ENCODE measurements around the gene FZD10.

The FZD10 gene

DNA sequence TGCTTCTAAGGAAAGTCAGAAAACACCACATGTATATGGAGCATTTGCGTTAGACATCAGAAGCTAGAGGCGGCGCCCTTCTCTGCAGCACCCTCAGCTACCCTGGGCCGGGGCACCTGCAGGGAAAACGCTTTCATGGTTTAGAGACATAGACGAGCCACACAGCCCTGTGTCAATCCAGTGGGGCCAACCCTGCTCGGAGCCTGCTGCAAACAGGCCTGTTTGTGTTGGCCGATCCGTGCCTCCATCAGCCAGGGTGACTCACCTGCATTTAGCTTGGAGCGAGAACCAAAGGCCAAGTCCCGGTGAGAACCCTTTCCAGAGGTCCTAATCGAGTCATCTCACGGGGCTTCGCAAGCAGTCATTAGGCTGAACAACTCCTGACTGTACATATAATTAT lies 19.5 kb upstream of the FZD10 start:
- Histone ChIP-seq H3K4me1 (ENCODE audit: control insufficient read depth, insufficient read depth, low read length, poor library complexity, severe bottlenecking) (no peaks in the 10 kb centered on the region), H3K27ac (ENCODE audit: low read depth, low read length, severe bottlenecking) (no peak overlapping the region), H3K4me3 (ENCODE audit: extremely low read depth, insufficient read depth, low read length, poor library complexity, severe bottlenecking) (no peak overlapping the region), H3K9me3 (ENCODE audit: control insufficient read depth, low read length) (no peaks in the 10 kb centered on the region), H3K36me3 (ENCODE audit: control insufficient read depth, insufficient read depth, low read length) (no peaks in the 10 kb centered on the region)
- WGBS, 2 experiments (ENCODE audit: insufficient coverage in 2 of 2) = 88% methylated on average over 13 to 14 of the region's 14 CpGs

DNA sequence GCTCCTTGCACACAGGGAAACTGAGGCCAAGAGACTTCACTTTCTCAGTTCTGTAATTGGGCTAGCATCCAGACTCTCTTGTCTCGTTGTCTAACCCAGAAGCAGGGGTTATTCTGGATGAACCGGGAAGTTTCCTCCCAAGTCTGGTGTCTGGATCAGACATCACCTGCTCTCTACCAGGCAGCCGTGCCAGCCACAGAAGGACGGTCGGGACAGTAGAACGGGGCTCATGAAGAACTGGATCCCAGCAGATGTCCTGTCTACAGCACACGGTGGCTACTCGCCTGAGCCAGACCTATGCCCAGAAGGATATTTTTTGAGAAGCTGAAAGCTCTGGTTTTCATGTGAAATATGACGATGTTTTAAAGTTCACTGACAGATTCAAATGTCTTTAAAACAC lies 19.1 kb upstream of the FZD10 start:
- H3K9me3 ChIP-seq (ENCODE audit: control insufficient read depth, low read length) = no peaks in the 10 kb centered on the region
- no peak overlapping the region for H3K4me3 ChIP-seq (ENCODE audit: extremely low read depth, insufficient read depth, low read length, poor library complexity, severe bottlenecking)
- H3K4me1 ChIP-seq (ENCODE audit: control insufficient read depth, insufficient read depth, low read length, poor library complexity, severe bottlenecking) = no peaks in the 10 kb centered on the region
- no peak overlapping the region for H3K27ac ChIP-seq (ENCODE audit: low read depth, low read length, severe bottlenecking)
- WGBS, 2 experiments (ENCODE audit: insufficient coverage in 2 of 2) = 93 to 98% methylated on average over 9 of the region's 9 CpGs
- H3K36me3 ChIP-seq (ENCODE audit: control insufficient read depth, insufficient read depth, low read length) = no peaks in the 10 kb centered on the region

DNA sequence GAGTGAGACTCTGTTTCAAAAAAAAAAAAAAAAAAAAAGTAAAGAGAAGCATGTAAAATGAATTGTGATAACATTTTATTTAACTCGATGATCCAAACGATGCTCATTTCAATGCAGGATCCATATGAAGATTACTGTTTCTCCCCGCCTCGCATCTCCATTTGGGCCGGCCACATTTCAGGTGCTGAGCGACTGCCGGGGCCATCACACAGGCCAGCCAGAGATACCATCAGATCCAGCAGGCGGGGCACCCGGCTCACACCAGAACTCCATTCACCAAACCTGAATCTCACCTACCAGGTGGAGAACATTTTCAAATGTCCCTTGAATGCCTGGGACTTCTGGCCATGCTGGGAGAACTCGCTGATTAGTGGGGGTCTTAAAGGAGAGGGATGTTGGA lies 18.0 kb upstream of the FZD10 start:
- WGBS, 2 experiments (ENCODE audit: insufficient coverage in 2 of 2) = 79 to 100% methylated on average over 8 of the region's 10 CpGs

GRCh38 chr12:130145731-130146130 lies 16.5 kb upstream of the FZD10 start:
- H3K27ac ChIP-seq (ENCODE audit: low read depth, low read length, severe bottlenecking) = no peak overlapping the region
- 61 to 81% methylated on average over 9 to 11 of the region's 13 CpGs for WGBS, 2 experiments (ENCODE audit: insufficient coverage in 2 of 2)
- no peaks in the 10 kb centered on the region for H3K4me1 ChIP-seq (ENCODE audit: control insufficient read depth, insufficient read depth, low read length, poor library complexity, severe bottlenecking)

More for the DNA sequence above, 18.0 kb upstream of the FZD10 start:
- Histone ChIP-seq H3K9me3 (ENCODE audit: control insufficient read depth, low read length) (no peaks in the 10 kb centered on the region), H3K4me1 (ENCODE audit: control insufficient read depth, insufficient read depth, low read length, poor library complexity, severe bottlenecking) (no peaks in the 10 kb centered on the region), H3K4me3 (ENCODE audit: extremely low read depth, insufficient read depth, low read length, poor library complexity, severe bottlenecking) (no peak overlapping the region), H3K36me3 (ENCODE audit: control insufficient read depth, insufficient read depth, low read length) (no peaks in the 10 kb centered on the region), H3K27ac (ENCODE audit: low read depth, low read length, severe bottlenecking) (no peak overlapping the region)

DNA sequence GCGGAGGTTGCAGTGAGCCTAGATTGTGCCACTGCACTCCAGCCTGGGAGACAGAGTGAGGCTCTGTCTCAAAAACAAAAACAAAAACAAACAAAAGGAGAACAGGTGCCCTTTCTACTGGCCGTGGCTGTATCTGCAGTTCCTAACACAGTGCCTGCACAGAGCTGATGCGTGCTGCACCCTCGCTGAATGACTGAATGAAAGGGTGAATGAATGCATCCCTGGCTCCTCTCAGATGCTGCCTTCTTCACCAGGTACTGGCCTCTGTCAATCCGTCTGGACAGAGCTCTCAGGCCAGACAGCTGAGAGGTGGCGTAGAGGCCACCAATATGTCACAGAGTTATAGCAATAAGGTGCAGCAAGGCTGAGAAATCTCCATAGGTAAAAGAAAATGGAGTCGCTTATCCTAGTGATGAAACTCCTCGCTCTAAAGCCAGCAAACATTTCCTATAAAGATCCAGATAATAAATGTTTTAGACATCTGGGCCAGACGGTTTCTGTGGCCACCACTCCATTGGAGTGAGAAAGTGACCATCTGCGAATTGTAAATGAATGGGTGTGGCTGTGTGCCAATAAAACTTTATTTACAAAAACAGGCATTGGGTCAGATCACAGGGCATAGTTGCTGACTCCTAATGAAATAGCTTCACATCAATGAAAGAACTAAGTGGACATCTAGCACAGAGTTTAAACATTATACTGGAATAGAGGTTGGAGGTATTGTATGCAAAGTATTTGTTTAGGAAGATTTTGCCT lies 15.9 kb upstream of the FZD10 start:
- H3K9me3 ChIP-seq (ENCODE audit: control insufficient read depth, low read length) = no peaks in the 10 kb centered on the region
- no peak overlapping the region for H3K4me3 ChIP-seq (ENCODE audit: extremely low read depth, insufficient read depth, low read length, poor library complexity, severe bottlenecking)
- no peaks in the 10 kb centered on the region for H3K4me1 ChIP-seq (ENCODE audit: control insufficient read depth, insufficient read depth, low read length, poor library complexity, severe bottlenecking)
- H3K36me3 ChIP-seq (ENCODE audit: control insufficient read depth, insufficient read depth, low read length) = no peaks in the 10 kb centered on the region
- 75 to 83% methylated on average over 5 to 7 of the region's 10 CpGs for WGBS, 2 experiments (ENCODE audit: insufficient coverage in 2 of 2)
- no peak overlapping the region for H3K27ac ChIP-seq (ENCODE audit: low read depth, low read length, severe bottlenecking)

More at GRCh38 chr12:130145731-130146130, 16.5 kb upstream of the FZD10 start:
- no peaks in the 10 kb centered on the region for H3K36me3 ChIP-seq (ENCODE audit: control insufficient read depth, insufficient read depth, low read length)
- no peak overlapping the region for H3K4me3 ChIP-seq (ENCODE audit: extremely low read depth, insufficient read depth, low read length, poor library complexity, severe bottlenecking)
- no peaks in the 10 kb centered on the region for H3K9me3 ChIP-seq (ENCODE audit: control insufficient read depth, low read length)

DNA sequence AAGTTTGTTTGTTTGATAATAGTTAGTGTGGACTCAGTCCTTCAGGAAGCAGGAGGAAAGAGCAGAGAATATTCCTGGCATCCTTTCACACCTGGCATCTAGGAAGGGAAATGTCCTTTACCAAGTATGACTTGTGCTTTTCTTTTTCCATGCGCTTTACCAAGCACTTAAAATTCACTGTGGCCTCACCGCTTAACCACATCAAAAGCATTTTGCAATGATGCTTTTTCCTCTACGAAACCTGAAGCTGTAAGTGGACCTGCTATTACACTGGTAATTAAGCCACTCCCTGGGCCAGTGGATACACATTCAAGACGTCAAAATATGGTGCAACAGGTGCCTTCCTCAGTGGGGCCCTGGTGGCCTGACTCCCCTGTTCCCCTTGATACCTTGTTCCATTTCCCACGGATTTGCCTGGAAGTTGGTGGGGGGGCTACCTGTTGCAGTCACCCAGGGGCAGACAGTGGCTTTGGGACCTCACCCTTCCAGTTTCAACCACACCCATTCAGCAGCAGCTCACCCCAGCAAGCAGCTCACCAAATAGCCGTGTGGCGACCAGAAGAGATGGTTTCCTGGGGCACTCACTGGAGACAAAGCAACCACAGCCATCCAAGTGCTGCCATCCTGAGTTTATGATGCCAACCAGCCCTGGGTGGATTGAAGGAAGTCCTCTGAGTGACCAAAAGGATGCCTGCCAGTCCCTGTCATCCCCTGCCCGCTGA lies 14.2 kb upstream of the FZD10 start:
- no peak overlapping the region for H3K27ac ChIP-seq (ENCODE audit: low read depth, low read length, severe bottlenecking)
- WGBS, 2 experiments (ENCODE audit: insufficient coverage in 2 of 2) = 76 to 82% methylated on average over 6 to 8 of the region's 8 CpGs
- no peaks in the 10 kb centered on the region for H3K9me3 ChIP-seq (ENCODE audit: control insufficient read depth, low read length)
- H3K36me3 ChIP-seq (ENCODE audit: control insufficient read depth, insufficient read depth, low read length) = no peaks in the 10 kb centered on the region
- H3K4me3 ChIP-seq (ENCODE audit: extremely low read depth, insufficient read depth, low read length, poor library complexity, severe bottlenecking) = no peak overlapping the region
- no peaks in the 10 kb centered on the region for H3K4me1 ChIP-seq (ENCODE audit: control insufficient read depth, insufficient read depth, low read length, poor library complexity, severe bottlenecking)

DNA sequence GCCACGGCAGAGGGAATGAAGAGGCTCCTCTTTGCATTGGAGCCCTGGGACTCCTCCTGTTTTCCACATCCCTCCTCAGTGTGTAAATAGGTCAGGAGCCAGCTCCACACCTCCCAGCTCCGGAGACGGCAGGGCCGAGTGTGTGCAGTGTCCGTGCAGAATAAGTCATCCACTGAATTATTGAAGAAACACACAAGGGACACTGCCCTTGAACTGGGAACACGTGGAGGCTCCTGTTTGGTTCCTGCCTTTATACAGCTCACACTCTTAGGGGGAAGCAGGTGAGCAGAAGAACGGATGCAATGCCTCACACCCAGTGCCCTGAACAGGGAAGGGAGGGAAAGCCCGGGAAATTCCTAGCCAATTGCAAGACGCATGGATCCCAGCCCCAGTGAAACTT lies 10.4 kb upstream of the FZD10 start:
- Histone ChIP-seq H3K4me1 (ENCODE audit: control insufficient read depth, insufficient read depth, low read length, poor library complexity, severe bottlenecking) (no peaks in the 10 kb centered on the region), H3K27ac (ENCODE audit: low read depth, low read length, severe bottlenecking) (no peak overlapping the region), H3K9me3 (ENCODE audit: control insufficient read depth, low read length) (no peaks in the 10 kb centered on the region), H3K36me3 (ENCODE audit: control insufficient read depth, insufficient read depth, low read length) (no peaks in the 10 kb centered on the region), H3K4me3 (ENCODE audit: extremely low read depth, insufficient read depth, low read length, poor library complexity, severe bottlenecking) (no peak overlapping the region)
- WGBS, 2 experiments (ENCODE audit: insufficient coverage in 2 of 2) = 90 to 92% methylated on average over 6 to 9 of the region's 9 CpGs

GRCh38 chr12:130152386-130152785 lies 9.9 kb upstream of the FZD10 start:
- no peak overlapping the region for H3K4me3 ChIP-seq (ENCODE audit: extremely low read depth, insufficient read depth, low read length, poor library complexity, severe bottlenecking)
- H3K27ac ChIP-seq (ENCODE audit: low read depth, low read length, severe bottlenecking) = no peak overlapping the region
- 87 to 92% methylated on average over 12 of the region's 12 CpGs for WGBS, 2 experiments (ENCODE audit: insufficient coverage in 2 of 2)
- no peaks in the 10 kb centered on the region for H3K9me3 ChIP-seq (ENCODE audit: control insufficient read depth, low read length)
- no peaks in the 10 kb centered on the region for H3K4me1 ChIP-seq (ENCODE audit: control insufficient read depth, insufficient read depth, low read length, poor library complexity, severe bottlenecking)
- H3K36me3 ChIP-seq (ENCODE audit: control insufficient read depth, insufficient read depth, low read length) = no peaks in the 10 kb centered on the region

GRCh38 chr12:130153803-130154202 lies 8.5 kb upstream of the FZD10 start:
- 97% methylated on average over 6 to 7 of the region's 7 CpGs for WGBS, 2 experiments (ENCODE audit: insufficient coverage in 2 of 2)
- Histone ChIP-seq H3K27ac (ENCODE audit: low read depth, low read length, severe bottlenecking) (no peak overlapping the region), H3K4me3 (ENCODE audit: extremely low read depth, insufficient read depth, low read length, poor library complexity, severe bottlenecking) (no peak overlapping the region), H3K36me3 (ENCODE audit: control insufficient read depth, insufficient read depth, low read length) (no peaks in the 10 kb centered on the region), H3K9me3 (ENCODE audit: control insufficient read depth, low read length) (no peaks in the 10 kb centered on the region), H3K4me1 (ENCODE audit: control insufficient read depth, insufficient read depth, low read length, poor library complexity, severe bottlenecking) (no peaks in the 10 kb centered on the region)

- Histone ChIP-seq H3K4me1 (ENCODE audit: control insufficient read depth, insufficient read depth, low read length, poor library complexity, severe bottlenecking) (no peaks in the 10 kb centered on the region), H3K27ac (ENCODE audit: low read depth, low read length, severe bottlenecking) (no peak overlapping the region), H3K9me3 (ENCODE audit: control insufficient read depth, low read length) (no peaks in the 10 kb centered on the region), H3K4me3 (ENCODE audit: extremely low read depth, insufficient read depth, low read length, poor library complexity, severe bottlenecking) (no peak overlapping the region), H3K36me3 (ENCODE audit: control insufficient read depth, insufficient read depth, low read length) (no peaks in the 10 kb centered on the region)
- 93 to 98% methylated on average over 15 to 18 of the region's 22 CpGs for WGBS, 2 experiments (ENCODE audit: insufficient coverage in 2 of 2)
These were observed 7.8 kb upstream of the FZD10 start for GRCh38 chr12:130154276-130155070.

Measured in mesodermal cell (in vitro differentiated cells).